Measurements from ENCODE around the gene DDX59.

Gene DDX59

GRCh38 chr1:200674838-200675587 is 5.3 kb upstream of the DDX59 start:
- TF ChIP-seq, protein P1, sequence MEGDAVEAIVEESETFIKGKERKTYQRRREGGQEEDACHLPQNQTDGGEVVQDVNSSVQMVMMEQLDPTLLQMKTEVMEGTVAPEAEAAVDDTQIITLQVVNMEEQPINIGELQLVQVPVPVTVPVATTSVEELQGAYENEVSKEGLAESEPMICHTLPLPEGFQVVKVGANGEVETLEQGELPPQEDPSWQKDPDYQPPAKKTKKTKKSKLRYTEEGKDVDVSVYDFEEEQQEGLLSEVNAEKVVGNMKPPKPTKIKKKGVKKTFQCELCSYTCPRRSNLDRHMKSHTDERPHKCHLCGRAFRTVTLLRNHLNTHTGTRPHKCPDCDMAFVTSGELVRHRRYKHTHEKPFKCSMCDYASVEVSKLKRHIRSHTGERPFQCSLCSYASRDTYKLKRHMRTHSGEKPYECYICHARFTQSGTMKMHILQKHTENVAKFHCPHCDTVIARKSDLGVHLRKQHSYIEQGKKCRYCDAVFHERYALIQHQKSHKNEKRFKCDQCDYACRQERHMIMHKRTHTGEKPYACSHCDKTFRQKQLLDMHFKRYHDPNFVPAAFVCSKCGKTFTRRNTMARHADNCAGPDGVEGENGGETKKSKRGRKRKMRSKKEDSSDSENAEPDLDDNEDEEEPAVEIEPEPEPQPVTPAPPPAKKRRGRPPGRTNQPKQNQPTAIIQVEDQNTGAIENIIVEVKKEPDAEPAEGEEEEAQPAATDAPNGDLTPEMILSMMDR (IDR thresholded peaks at IDR 0.05; ENCODE audit: insufficient read depth, low read length, missing control alignments): no peak
- CTCF ChIA-PET: interaction anchor here (1.1 to 2.2 kb wide), 2 partner anchors 53 to 128 kb away, joined by 4 to 10 read pairs; no protein-coding TSS in a partner anchor
- POLR2A ChIA-PET: no interaction called here
- no peak for DNase-seq (ENCODE audit: low read depth, low spot score)
- no peak overlapping the region for H3K4me3 ChIP-seq (ENCODE audit: low read depth, low read length)

DNA sequence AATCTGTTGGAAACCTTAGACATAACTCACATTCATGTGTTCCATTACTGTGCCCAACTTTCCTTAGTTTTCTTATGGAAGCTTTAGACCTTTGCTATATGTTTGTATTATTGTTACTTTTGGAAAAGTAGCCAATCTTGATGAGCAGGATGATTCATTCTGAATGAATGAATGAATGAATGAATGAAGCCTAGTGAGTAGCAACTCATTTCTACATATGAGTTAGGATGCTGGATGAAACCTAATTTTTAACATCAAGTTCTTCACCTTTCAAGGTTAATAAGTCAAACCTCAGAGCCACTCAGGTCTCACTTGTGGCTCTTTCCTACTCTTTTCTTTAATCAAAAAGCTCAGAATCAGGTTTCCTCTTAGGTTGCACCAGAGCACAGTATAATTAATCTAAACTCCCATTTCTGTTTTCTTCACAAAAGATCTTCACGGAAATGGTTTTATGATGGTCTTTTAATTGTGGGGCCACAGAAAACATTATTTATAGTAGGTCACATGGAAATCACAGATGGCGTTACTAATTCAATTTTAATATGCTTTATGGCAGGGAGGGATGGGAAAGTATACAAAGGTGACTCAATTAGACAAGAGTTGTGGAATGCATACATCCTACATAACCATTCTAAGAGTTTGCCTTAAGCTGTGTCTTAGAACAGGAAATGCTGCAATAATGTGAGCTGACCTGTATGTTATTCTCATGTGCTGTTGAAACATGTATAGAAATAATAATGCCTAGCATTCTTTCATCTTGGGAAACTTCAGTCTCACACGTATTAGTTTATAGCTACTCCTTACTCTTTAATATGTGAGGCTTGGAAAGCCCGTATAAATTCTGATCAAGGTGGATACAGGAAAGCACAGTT is 4.5 kb upstream of the DDX59 start:
- ChIA-PET POLR2A (no interaction called here), CTCF (interaction anchor here (1.0 to 2.2 kb wide), 4 partner anchors 11 to 129 kb away, joined by 3 to 10 read pairs (median 4); no protein-coding TSS in a partner anchor)
- TF ChIP-seq, protein P1 (IDR thresholded peaks at IDR 0.05; ENCODE audit: insufficient read depth, low read length, missing control alignments): no peak
- DNase-seq (ENCODE audit: low read depth, low spot score): peak; percentile 24
- H3K4me3 ChIP-seq (ENCODE audit: low read depth, low read length): no peak overlapping the region

DNA sequence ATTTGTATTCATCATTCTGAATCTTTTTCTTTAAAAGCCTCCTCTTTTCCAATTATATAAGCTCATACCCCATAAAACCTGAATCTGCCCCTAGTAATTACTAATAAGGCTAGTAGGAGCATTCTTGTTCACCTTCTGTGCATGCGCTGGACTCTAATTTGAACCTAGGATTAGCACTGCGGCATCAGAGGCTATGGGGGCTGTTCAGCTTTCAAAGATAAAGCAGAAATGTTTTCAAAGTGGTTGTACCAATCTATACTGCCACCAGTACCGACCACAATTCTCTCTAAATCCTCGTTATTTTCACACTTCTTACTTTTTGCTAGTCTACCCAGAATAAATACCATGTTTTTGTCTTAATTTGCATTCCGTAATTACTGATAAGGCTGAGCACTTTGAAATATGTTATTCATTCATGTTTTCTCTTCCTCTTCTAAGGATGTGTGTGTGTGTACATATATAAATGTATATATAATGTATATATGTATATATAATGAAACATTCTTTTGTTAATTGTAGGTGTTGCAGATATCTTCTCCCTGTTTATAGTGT is 1.6 kb upstream of the DDX59 start:
- ChIA-PET CTCF (interaction anchor here (2.7 kb wide), 1 partner anchor 132 kb away, joined by 5 read pairs; no protein-coding TSS in a partner anchor), POLR2A (no interaction called here)
- TF ChIP-seq, protein P1 (IDR thresholded peaks at IDR 0.05; ENCODE audit: insufficient read depth, low read length, missing control alignments): no peak
- no peak overlapping the region for H3K4me3 ChIP-seq (ENCODE audit: low read depth, low read length)
- no peak for DNase-seq (ENCODE audit: low read depth, low spot score)

DNA sequence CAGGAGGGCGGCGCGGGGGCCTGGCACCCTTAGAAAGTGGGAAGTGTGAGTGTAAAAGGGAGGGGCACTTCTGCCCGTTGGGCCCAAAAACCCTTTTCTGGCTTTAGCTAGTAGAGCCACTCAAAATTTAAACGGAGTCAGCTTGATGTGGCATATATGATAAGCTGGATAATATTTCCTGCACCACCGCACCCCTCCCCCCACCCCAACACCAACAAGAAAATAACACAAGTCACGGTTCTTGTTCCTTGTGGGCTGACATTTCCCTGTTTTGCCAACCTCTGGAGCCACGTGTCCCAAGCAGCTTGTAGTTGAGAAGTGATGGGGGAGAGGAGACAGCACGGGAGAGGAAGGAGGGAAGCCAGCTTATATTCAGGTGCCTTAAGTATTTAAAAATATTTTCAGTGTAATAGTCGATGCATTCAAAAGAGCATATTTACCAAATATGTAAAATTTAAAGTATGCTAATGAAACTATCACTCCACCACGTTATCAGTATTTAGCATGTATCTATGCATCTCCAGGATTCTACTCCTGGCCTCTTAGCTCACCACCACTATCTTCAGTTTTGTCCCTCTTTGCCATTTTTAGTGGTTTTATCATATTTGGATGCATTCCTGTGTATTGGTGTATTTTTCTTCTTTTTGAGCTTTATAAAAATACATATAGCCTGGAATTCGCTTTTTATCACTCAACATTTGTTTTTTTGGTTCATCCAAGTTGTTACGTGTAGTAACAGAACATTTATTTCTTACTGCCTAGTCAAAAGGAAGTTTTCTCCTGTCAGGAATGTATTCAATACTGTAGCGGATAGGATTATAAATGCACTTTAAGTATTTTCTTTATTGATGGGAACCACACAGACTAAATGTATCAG is 773 bp upstream of the DDX59 start:
- TF ChIP-seq, protein P1 (IDR thresholded peaks at IDR 0.05; ENCODE audit: insufficient read depth, low read length, missing control alignments): no peak
- ChIA-PET POLR2A (interaction anchor here (0.6 to 3.0 kb wide), 6 partner anchors 25 to 153 kb away, joined by 3 to 12 read pairs (median 4); partner anchors contain the start of gene CAMSAP2), CTCF (interaction anchor here (1.1 to 2.7 kb wide), 5 partner anchors 10 to 133 kb away, joined by 3 to 13 read pairs (median 8); no protein-coding TSS in a partner anchor)
- peak overlapping the region; percentile 95 for H3K4me3 ChIP-seq (ENCODE audit: low read depth, low read length)
- DNase-seq (ENCODE audit: low read depth, low spot score): peak; percentile 14

DNA sequence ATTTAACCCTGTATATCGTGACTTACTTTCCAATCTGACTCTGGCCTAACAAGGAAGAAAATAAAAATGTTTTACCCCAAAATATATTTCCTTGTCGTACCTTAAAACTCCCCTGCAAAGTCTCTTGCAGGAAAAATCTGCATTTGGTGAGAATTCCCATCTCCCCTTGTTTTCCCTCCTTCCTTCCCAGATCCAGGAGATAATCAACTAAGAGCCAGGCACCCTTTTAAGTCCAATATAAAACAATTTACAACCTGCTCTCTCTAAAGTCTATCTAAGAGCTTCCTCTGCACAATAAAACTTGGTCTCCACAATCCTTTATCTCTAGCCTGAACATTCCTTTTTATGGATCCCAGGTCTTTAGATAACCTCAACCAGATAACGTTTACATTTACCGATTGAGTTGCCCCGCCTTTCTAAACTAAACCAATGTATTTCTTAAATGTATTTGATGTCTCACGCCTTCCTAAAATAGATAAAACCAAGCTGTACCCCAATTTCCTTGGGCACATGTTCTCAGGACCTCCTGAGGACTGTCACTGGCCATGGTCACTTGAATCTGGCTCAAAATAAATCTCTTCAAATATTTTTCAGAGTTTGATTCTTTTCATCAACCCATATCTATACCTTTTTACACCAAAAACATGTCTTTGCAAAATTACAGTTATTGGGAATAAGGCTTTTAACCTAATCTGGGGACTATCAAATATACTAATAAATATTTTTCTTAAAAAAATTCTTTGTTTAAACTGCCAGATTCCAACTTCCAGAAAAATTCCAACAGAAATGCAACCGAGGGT is 993 bp downstream of the DDX59 start:
- ChIA-PET POLR2A (interaction anchor here (0.9 to 3.0 kb wide), 3 partner anchors 47 to 76 kb away, joined by 3 to 12 read pairs (median 3); partner anchors contain the start of gene CAMSAP2), CTCF (interaction anchor here (1.7 to 2.7 kb wide), 3 partner anchors 8 to 135 kb away, joined by 5 to 13 read pairs (median 10); no protein-coding TSS in a partner anchor)
- peak overlapping the region; percentile 95 for H3K4me3 ChIP-seq (ENCODE audit: low read depth, low read length)
- TF ChIP-seq, protein P1 (IDR thresholded peaks at IDR 0.05; ENCODE audit: insufficient read depth, low read length, missing control alignments): no peak
- no peak for DNase-seq (ENCODE audit: low read depth, low spot score)

All from AG04449 (cell line).